WTC11 (cell line): Measurements from ENCODE around the gene NHSL2. TPM values are rescaled to one million over a fixed set of nuclear protein-coding genes. Genes with fewer than 3 reads are reported as not detected.

ENCODE experiments used
- ATAC-seq: fragments of 200-7000 bp; cut with Tn5 transposase; 2 replicates; pipeline ENCODE4 v1.10.0; 2021; ENCODE audit warnings: mild to moderate bottlenecking, moderate library complexity
- CTCF ChIA-PET: fragments of 300-600 bp; sonication (Branson Sonifier 250); formaldehyde crosslinking; loops from one replicate; lab custom pipeline; 2021; ENCODE audit warnings: antibody characterized with exemption; lab: Charles Lee
- POLR2A ChIA-PET: fragments of 350-600 bp; sonication (Branson Sonifier 250); formaldehyde crosslinking; loops from one replicate; lab custom pipeline; 2021; ENCODE audit warnings: antibody characterized with exemption; lab: Charles Lee
- DNase-seq: peaks from one replicate; pipeline ENCODE4 v3.0.0; 2021; ENCODE audit warnings: low spot score
- H3K27ac Mint-ChIP-seq: 2 replicates; pipeline ENCODE4 v1.8.0; 2021; ENCODE audit warnings: mixed read lengths
- H3K27me3 Mint-ChIP-seq: 2 replicates; pipeline ENCODE4 v1.8.0; 2021; ENCODE audit warnings: low read depth, mild to moderate bottlenecking, moderate library complexity, mixed read lengths
- H3K36me3 Mint-ChIP-seq: 2 replicates; pipeline ENCODE4 v1.8.0; 2021; ENCODE audit warnings: mixed read lengths
- H3K4me1 Mint-ChIP-seq: 2 replicates; pipeline ENCODE4 v1.8.0; 2022; ENCODE audit warnings: mixed read lengths
- H3K4me3 Mint-ChIP-seq: 2 replicates; pipeline ENCODE4 v1.8.0; 2021; ENCODE audit warnings: mild to moderate bottlenecking, moderate library complexity, mixed read lengths
- H3K9me3 Mint-ChIP-seq: 2 replicates; pipeline ENCODE4 v1.8.0; 2021; ENCODE audit warnings: mixed read lengths
- AFF4 ChIP-seq: sonication (generic); formaldehyde crosslinking; IDR thresholded peaks from 2 replicates; pipeline ENCODE4 v1.8.1; 2023; ENCODE audit warnings: mild to moderate bottlenecking, missing genetic modification reagents, borderline replicate concordance
- CREM ChIP-seq: sonication (generic); formaldehyde crosslinking; IDR thresholded peaks from 2 replicates; pipeline ENCODE4 v1.8.1; 2022; ENCODE audit warnings: mild to moderate bottlenecking, missing genetic modification reagents, moderate library complexity
- ESRRA ChIP-seq: sonication (generic); formaldehyde crosslinking; IDR thresholded peaks from 2 replicates; pipeline ENCODE4 v1.8.1; 2022; ENCODE audit warnings: mild to moderate bottlenecking, missing genetic modification reagents, borderline replicate concordance
- FOXK1 ChIP-seq: sonication (generic); formaldehyde crosslinking; IDR thresholded peaks from 2 replicates; pipeline ENCODE4 v1.8.0; 2022; ENCODE audit warnings: mild to moderate bottlenecking, moderate library complexity, missing genetic modification reagents
- FOXP4 ChIP-seq: sonication (generic); formaldehyde crosslinking; IDR thresholded peaks from 2 replicates; pipeline ENCODE4 v1.8.0; 2022; ENCODE audit warnings: mild to moderate bottlenecking, missing genetic modification reagents
- JUN ChIP-seq: sonication (generic); formaldehyde crosslinking; IDR thresholded peaks from 2 replicates; pipeline ENCODE4 v1.8.0; 2023; ENCODE audit warnings: mild to moderate bottlenecking, missing genetic modification reagents
- MYBL2 ChIP-seq: sonication (generic); formaldehyde crosslinking; IDR thresholded peaks from 2 replicates; pipeline ENCODE4 v1.8.1; 2023; ENCODE audit warnings: mild to moderate bottlenecking, moderate library complexity, missing genetic modification reagents
- NR1H2 ChIP-seq: sonication (generic); formaldehyde crosslinking; IDR thresholded peaks from 2 replicates; pipeline ENCODE4 v1.9.0; 2021; ENCODE audit warnings: mild to moderate bottlenecking, moderate library complexity, missing genetic modification reagents
- RELA ChIP-seq: sonication (generic); formaldehyde crosslinking; IDR thresholded peaks from 2 replicates; pipeline ENCODE4 v1.8.1; 2022; ENCODE audit warnings: missing genetic modification reagents, mild to moderate bottlenecking, borderline replicate concordance
- SMAD3 ChIP-seq: sonication (generic); formaldehyde crosslinking; IDR thresholded peaks from 2 replicates; pipeline ENCODE4 v1.8.0; 2022; ENCODE audit warnings: missing genetic modification reagents, mild to moderate bottlenecking, borderline replicate concordance
- TEAD1 ChIP-seq: sonication (generic); formaldehyde crosslinking; IDR thresholded peaks from 2 replicates; pipeline ENCODE4 v1.8.0; 2022; ENCODE audit warnings: mild to moderate bottlenecking, missing genetic modification reagents
- TEAD4 ChIP-seq: sonication (generic); formaldehyde crosslinking; IDR thresholded peaks from 2 replicates; pipeline ENCODE4 v1.8.0; 2022; ENCODE audit warnings: mild to moderate bottlenecking, missing genetic modification reagents
- USF2 ChIP-seq: sonication (generic); formaldehyde crosslinking; IDR thresholded peaks from 2 replicates; pipeline ENCODE4 v1.8.1; 2023; ENCODE audit warnings: mild to moderate bottlenecking, missing genetic modification reagents, moderate library complexity
- ZNF121 ChIP-seq: sonication (generic); formaldehyde crosslinking; IDR thresholded peaks from 2 replicates; pipeline ENCODE4 v1.8.0; 2023; ENCODE audit warnings: missing genetic modification reagents
- ZNF232 ChIP-seq: sonication (generic); formaldehyde crosslinking; IDR thresholded peaks from 2 replicates; pipeline ENCODE4 v1.8.0; 2022; ENCODE audit warnings: mild to moderate bottlenecking, missing genetic modification reagents
- ZNF423 ChIP-seq: fragments of 250-450 bp; sonication (Bioruptor Pico); IDR thresholded peaks from 2 replicates; pipeline ENCODE4 v2.1.2; 2022; ENCODE audit warnings: mild to moderate bottlenecking, moderate library complexity
- ZNF671 ChIP-seq: fragments of 250-450 bp; sonication (Bioruptor Pico); IDR thresholded peaks from 2 replicates; pipeline ENCODE4 v1.8.0; 2021; ENCODE audit warnings: mild to moderate bottlenecking
- total RNA-seq: library from RNA; stranded (reverse); gene quantifications from 3 replicates; pipeline ENCODE4 v1.2.3, GENCODE V29; 2021
- TF ChIP-seq, protein P1 (sequence below): sonication (generic); formaldehyde crosslinking; conservative IDR thresholded peaks from 2 replicates; pipeline ENCODE4 v1.8.1; 2022; ENCODE audit warnings: mild to moderate bottlenecking, missing genetic modification reagents
- TF ChIP-seq, protein P2 (sequence below): fragments of 250-450 bp; sonication (Bioruptor Pico); IDR thresholded peaks from 2 replicates; pipeline ENCODE4 v2.1.2; 2022; ENCODE audit warnings: mild to moderate bottlenecking, moderate library complexity
- TF ChIP-seq, protein P3 (sequence below): fragments of 250-450 bp; sonication (Bioruptor Pico); IDR thresholded peaks from 2 replicates; pipeline ENCODE4 v1.9.0; 2021; ENCODE audit warnings: mild to moderate bottlenecking
- TF ChIP-seq, protein P4 (sequence below): sonication (generic); formaldehyde crosslinking; IDR thresholded peaks from 2 replicates; pipeline ENCODE4 v1.8.1; 2022; ENCODE audit warnings: low read depth, mild to moderate bottlenecking, moderate library complexity, missing genetic modification reagents, borderline replicate concordance

NHSL2 gene
- total RNA-seq, 1 experiment from 2014 or later: 7.9 TPM

DNA sequence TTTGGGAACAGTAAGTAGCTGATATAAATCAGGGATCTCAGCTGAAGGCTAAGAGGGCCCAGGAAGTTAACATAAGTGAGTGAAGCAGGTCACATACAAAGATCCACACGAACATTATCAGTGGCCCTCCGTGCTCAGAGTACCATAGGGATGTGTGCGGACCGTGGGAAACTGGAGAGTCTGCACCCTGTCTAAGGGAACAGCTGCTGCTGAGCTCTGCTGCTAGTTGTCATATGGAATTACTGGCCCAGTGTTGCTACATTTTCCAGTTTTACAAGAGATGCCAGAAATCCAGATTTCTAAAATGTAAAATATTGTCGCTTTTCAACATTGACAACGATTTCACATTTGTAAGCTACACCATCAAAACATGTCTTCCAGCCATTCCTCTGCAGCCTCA lies 130.5 kb downstream of the NHSL2 start (continued):
- TF ChIP-seq NR1H2 (CRISPR knock-in tag): no peak
- TF ChIP-seq, protein P1, sequence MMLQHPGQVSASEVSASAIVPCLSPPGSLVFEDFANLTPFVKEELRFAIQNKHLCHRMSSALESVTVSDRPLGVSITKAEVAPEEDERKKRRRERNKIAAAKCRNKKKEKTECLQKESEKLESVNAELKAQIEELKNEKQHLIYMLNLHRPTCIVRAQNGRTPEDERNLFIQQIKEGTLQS (CRISPR knock-in tag): no peak
- TF ChIP-seq RELA (CRISPR knock-in tag): no peak
- TF ChIP-seq ZNF671 (CRISPR knock-in tag): no peak
- no peak for TF ChIP-seq FOXP4 (CRISPR knock-in tag)
- TF ChIP-seq, protein P2, sequence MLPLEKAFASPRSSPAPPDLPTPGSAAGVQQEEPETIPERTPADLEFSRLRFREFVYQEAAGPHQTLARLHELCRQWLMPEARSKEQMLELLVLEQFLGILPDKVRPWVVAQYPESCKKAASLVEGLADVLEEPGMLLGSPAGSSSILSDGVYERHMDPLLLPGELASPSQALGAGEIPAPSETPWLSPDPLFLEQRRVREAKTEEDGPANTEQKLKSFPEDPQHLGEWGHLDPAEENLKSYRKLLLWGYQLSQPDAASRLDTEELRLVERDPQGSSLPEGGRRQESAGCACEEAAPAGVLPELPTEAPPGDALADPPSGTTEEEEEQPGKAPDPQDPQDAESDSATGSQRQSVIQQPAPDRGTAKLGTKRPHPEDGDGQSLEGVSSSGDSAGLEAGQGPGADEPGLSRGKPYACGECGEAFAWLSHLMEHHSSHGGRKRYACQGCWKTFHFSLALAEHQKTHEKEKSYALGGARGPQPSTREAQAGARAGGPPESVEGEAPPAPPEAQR (CRISPR knock-in tag): no peak
- TF ChIP-seq, protein P3, sequence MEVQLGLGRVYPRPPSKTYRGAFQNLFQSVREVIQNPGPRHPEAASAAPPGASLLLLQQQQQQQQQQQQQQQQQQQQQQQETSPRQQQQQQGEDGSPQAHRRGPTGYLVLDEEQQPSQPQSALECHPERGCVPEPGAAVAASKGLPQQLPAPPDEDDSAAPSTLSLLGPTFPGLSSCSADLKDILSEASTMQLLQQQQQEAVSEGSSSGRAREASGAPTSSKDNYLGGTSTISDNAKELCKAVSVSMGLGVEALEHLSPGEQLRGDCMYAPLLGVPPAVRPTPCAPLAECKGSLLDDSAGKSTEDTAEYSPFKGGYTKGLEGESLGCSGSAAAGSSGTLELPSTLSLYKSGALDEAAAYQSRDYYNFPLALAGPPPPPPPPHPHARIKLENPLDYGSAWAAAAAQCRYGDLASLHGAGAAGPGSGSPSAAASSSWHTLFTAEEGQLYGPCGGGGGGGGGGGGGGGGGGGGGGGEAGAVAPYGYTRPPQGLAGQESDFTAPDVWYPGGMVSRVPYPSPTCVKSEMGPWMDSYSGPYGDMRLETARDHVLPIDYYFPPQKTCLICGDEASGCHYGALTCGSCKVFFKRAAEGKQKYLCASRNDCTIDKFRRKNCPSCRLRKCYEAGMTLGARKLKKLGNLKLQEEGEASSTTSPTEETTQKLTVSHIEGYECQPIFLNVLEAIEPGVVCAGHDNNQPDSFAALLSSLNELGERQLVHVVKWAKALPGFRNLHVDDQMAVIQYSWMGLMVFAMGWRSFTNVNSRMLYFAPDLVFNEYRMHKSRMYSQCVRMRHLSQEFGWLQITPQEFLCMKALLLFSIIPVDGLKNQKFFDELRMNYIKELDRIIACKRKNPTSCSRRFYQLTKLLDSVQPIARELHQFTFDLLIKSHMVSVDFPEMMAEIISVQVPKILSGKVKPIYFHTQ (CRISPR knock-in tag): no peak
- no peak for TF ChIP-seq ZNF121
- TF ChIP-seq FOXK1 (CRISPR knock-in tag): no peak
- no peak for TF ChIP-seq JUN (CRISPR knock-in tag)
- no peak for TF ChIP-seq MYBL2
- TF ChIP-seq ZNF423 (CRISPR knock-in tag): no peak
- TF ChIP-seq TEAD4 (CRISPR knock-in tag): no peak
- no peak for TF ChIP-seq AFF4 (CRISPR knock-in tag)

DNA sequence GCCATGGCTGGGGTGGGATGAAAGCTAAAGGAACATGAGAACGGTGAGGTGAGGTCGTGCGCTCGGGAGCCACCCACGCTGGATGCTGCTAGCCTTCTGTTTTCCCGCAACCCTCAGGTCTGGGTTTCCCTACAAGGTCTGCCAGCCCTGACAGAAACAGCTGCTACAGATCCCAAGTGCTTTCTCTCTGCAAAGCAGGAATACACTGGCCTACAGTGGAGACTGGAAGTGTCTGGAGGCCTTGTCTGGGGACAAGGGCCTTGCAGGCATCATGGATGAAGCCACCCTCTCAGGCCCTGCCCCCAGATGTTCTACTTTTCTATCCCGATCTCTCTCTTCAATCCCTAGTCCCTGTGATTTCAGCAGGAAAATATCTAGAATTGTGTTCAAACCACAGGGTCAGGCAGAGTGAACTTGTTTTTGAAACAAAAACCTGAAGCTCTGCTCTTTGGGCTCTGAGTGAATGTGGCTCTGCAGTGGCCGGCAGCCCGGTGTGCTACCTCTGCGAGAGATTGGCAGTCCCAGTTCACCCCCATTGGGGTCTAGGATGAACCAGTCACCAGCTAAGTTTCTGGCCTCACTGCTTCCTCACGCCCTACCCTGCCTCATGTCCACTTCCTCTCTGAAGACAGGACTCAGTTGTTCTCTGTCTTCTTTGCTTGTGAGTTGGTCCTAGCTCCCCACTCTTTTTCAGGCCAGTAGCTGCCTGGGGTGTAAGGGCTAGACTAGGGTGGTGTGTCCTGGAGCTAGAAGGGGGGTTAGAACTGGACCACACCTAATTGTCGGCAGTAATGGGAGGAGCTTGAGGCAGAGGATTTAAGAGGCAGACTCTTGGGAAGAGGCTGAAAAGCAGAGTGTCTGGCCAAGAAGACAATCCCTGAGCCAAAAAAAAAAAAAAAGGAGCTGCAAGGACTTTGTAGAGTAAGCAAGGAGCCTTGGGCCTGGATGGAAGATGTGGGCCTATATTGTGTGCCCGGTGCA lies 131.5 kb downstream of the NHSL2 start:
- Mint-ChIP-seq H3K27ac (no peak overlapping the region), H3K4me1 (peaks cover 31% of the 10 kb centered on the region), H3K27me3 (no peaks in the 10 kb centered on the region), H3K36me3 (no peaks in the 10 kb centered on the region), H3K9me3 (no peaks in the 10 kb centered on the region), H3K4me3 (no peak overlapping the region)
- POLR2A ChIA-PET: interaction anchor here (0.6 to 1.1 kb wide), 2 partner anchors 32 to 39 kb away, joined by 3 read pairs; no protein-coding TSS in a partner anchor
- DNase-seq (no peak), ATAC-seq (no peak)
- CTCF ChIA-PET: interaction anchor here (1.5 kb wide), 1 partner anchor 20 kb away, joined by 5 read pairs; no protein-coding TSS in a partner anchor
- no peak for TF ChIP-seq ESRRA (CRISPR knock-in tag)
- TF ChIP-seq CREM (CRISPR knock-in tag): no peak
- no peak for TF ChIP-seq ZNF232 (CRISPR knock-in tag)
- TF ChIP-seq TEAD1: no peak
- TF ChIP-seq SMAD3 (CRISPR knock-in tag): no peak
- no peak for TF ChIP-seq USF2 (CRISPR knock-in tag)
- TF ChIP-seq, protein P4, sequence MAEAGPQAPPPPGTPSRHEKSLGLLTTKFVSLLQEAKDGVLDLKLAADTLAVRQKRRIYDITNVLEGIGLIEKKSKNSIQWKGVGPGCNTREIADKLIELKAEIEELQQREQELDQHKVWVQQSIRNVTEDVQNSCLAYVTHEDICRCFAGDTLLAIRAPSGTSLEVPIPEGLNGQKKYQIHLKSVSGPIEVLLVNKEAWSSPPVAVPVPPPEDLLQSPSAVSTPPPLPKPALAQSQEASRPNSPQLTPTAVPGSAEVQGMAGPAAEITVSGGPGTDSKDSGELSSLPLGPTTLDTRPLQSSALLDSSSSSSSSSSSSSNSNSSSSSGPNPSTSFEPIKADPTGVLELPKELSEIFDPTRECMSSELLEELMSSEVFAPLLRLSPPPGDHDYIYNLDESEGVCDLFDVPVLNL (CRISPR knock-in tag): no peak
- TF ChIP-seq NR1H2 (CRISPR knock-in tag): no peak
- TF ChIP-seq ZNF423 (CRISPR knock-in tag): no peak
